ENCODE data around the gene FRS3. TPM values are rescaled to one million over a fixed set of nuclear protein-coding genes. Genes with fewer than 3 reads are reported as not detected.

FRS3 gene
- total RNA-seq, 2 experiments from 2014 or later: 5.6 to 8.7 TPM

- no peak for DNase-seq (ENCODE audit: low spot score)
- CTCF ChIA-PET (ENCODE audit: unreplicated experiment): no interaction called here
- Histone ChIP-seq H3K4me1 (ENCODE audit: insufficient read depth, low read length, poor library complexity, severe bottlenecking) (peaks cover 11% of the 10 kb centered on the region), H4K20me1 (ENCODE audit: insufficient read depth, low read length) (no peaks in the 10 kb centered on the region), H3K4me2 (ENCODE audit: low read length) (no peak overlapping the region), H3K27ac (ENCODE audit: low read depth, low read length, poor library complexity, severe bottlenecking) (no peak overlapping the region), H3K9me3 (ENCODE audit: low read length) (no peaks in the 10 kb centered on the region), H3K36me3 (ENCODE audit: insufficient read depth, low read length) (no peaks in the 10 kb centered on the region), H2AFZ (ENCODE audit: low read length) (no peak overlapping the region), H3K9me2 (ENCODE audit: insufficient read depth, low read length) (no peaks in the 10 kb centered on the region), H3K4me3 (ENCODE audit: low read depth, low read length, poor library complexity, severe bottlenecking) (no peak overlapping the region), H3K79me2 (ENCODE audit: insufficient read depth, low read depth, low read length) (no peaks in the 10 kb centered on the region)
- TF ChIP-seq EZH2phosphoT487 (IDR thresholded peaks at IDR 0.05; ENCODE audit: borderline replicate concordance, low read depth, low read length) (no peak), CTCF (conservative IDR thresholded peaks at IDR 0.05; ENCODE audit: low read length) (no peak)
- intact Hi-C loops (cut with micrococcal nuclease; ENCODE audit: unreplicated experiment): no loop called here
- BruUV-seq (replicated peaks): no TSS peak
- POLR2A ChIA-PET: no interaction called here
These were observed 21.1 kb downstream of the FRS3 start for GRCh38 chr6:41758641-41759035.

GRCh38 chr6:41757931-41758640, 21.6 kb downstream of the FRS3 start:
- DNase-seq (ENCODE audit: low spot score): no peak
- no peaks in the 10 kb centered on the region for H3K9me2 ChIP-seq (ENCODE audit: insufficient read depth, low read length)
- no peaks in the 10 kb centered on the region for H4K20me1 ChIP-seq (ENCODE audit: insufficient read depth, low read length)
- no peak for TF ChIP-seq CTCF (conservative IDR thresholded peaks at IDR 0.05; ENCODE audit: low read length)
- no peak for TF ChIP-seq EZH2phosphoT487 (IDR thresholded peaks at IDR 0.05; ENCODE audit: borderline replicate concordance, low read depth, low read length)
- no peaks in the 10 kb centered on the region for H3K79me2 ChIP-seq (ENCODE audit: insufficient read depth, low read depth, low read length)
- H3K27ac ChIP-seq (ENCODE audit: low read depth, low read length, poor library complexity, severe bottlenecking): no peak overlapping the region
- BruUV-seq (replicated peaks): no TSS peak
- peaks cover 11% of the 10 kb centered on the region for H3K4me1 ChIP-seq (ENCODE audit: insufficient read depth, low read length, poor library complexity, severe bottlenecking)
- intact Hi-C loops (cut with micrococcal nuclease; ENCODE audit: unreplicated experiment): no loop called here
- H3K4me3 ChIP-seq (ENCODE audit: low read depth, low read length, poor library complexity, severe bottlenecking): no peak overlapping the region
- H2AFZ ChIP-seq (ENCODE audit: low read length): no peak overlapping the region
- POLR2A ChIA-PET: no interaction called here
- no peaks in the 10 kb centered on the region for H3K9me3 ChIP-seq (ENCODE audit: low read length)
- H3K36me3 ChIP-seq (ENCODE audit: insufficient read depth, low read length): no peaks in the 10 kb centered on the region
- no peak overlapping the region for H3K4me2 ChIP-seq (ENCODE audit: low read length)
- CTCF ChIA-PET (ENCODE audit: unreplicated experiment): no interaction called here

GRCh38 chr6:41757271-41757670, 22.4 kb downstream of the FRS3 start:
- ChIA-PET CTCF (ENCODE audit: unreplicated experiment) (interaction anchor here (0.6 kb wide), 2 partner anchors 21 to 75 kb away, joined by 3 to 9 read pairs; no protein-coding TSS in a partner anchor), POLR2A (no interaction called here)
- H3K4me2 ChIP-seq (ENCODE audit: low read length): no peak overlapping the region
- BruUV-seq (replicated peaks): no TSS peak
- no peak overlapping the region for H2AFZ ChIP-seq (ENCODE audit: low read length)
- H3K4me3 ChIP-seq (ENCODE audit: low read depth, low read length, poor library complexity, severe bottlenecking): no peak overlapping the region
- intact Hi-C loops (cut with micrococcal nuclease; ENCODE audit: unreplicated experiment): no loop called here
- TF ChIP-seq CTCF (conservative IDR thresholded peaks at IDR 0.05; ENCODE audit: low read length) (no peak), EZH2phosphoT487 (IDR thresholded peaks at IDR 0.05; ENCODE audit: borderline replicate concordance, low read depth, low read length) (no peak)
- H3K27ac ChIP-seq (ENCODE audit: low read depth, low read length, poor library complexity, severe bottlenecking): no peak overlapping the region
- H4K20me1 ChIP-seq (ENCODE audit: insufficient read depth, low read length): no peaks in the 10 kb centered on the region
- H3K79me2 ChIP-seq (ENCODE audit: insufficient read depth, low read depth, low read length): no peaks in the 10 kb centered on the region
- H3K4me1 ChIP-seq (ENCODE audit: insufficient read depth, low read length, poor library complexity, severe bottlenecking): peaks cover 11% of the 10 kb centered on the region
- H3K9me3 ChIP-seq (ENCODE audit: low read length): no peaks in the 10 kb centered on the region
- no peaks in the 10 kb centered on the region for H3K36me3 ChIP-seq (ENCODE audit: insufficient read depth, low read length)
- H3K9me2 ChIP-seq (ENCODE audit: insufficient read depth, low read length): no peaks in the 10 kb centered on the region
- DNase-seq (ENCODE audit: low spot score): no peak
